ENCODE data around the gene PLXNA4. TPM values are rescaled to one million over a fixed set of nuclear protein-coding genes. Genes with fewer than 3 reads are reported as not detected.

PLXNA4 gene
- polyA plus RNA-seq, 1 experiment, result 0.22 TPM

- no peak for DNase-seq (ENCODE audit: low read depth)
- POLR2A ChIA-PET, result no interaction called here
- H3K4me3 ChIP-seq (ENCODE audit: low read depth, low read length), result no peak overlapping the region
These were observed 214.2 kb downstream of the PLXNA4 start for GRCh38 chr7:132362059-132362458.

GRCh38 chr7:132361146-132361545 lies 215.1 kb downstream of the PLXNA4 start:
- H3K36me3 ChIP-seq (ENCODE audit: control insufficient read depth, insufficient read depth, low read length), result no peaks in the 10 kb centered on the region
- ChIA-PET POLR2A (no interaction called here), CTCF (interaction anchor here (1.7 kb wide), 1 partner anchor 14 kb away, joined by 4 read pairs; no protein-coding TSS in a partner anchor)
- no peak for DNase-seq (ENCODE audit: low read depth)
- no peak overlapping the region for H3K4me3 ChIP-seq (ENCODE audit: low read depth, low read length)
- TF ChIP-seq, protein P1, sequence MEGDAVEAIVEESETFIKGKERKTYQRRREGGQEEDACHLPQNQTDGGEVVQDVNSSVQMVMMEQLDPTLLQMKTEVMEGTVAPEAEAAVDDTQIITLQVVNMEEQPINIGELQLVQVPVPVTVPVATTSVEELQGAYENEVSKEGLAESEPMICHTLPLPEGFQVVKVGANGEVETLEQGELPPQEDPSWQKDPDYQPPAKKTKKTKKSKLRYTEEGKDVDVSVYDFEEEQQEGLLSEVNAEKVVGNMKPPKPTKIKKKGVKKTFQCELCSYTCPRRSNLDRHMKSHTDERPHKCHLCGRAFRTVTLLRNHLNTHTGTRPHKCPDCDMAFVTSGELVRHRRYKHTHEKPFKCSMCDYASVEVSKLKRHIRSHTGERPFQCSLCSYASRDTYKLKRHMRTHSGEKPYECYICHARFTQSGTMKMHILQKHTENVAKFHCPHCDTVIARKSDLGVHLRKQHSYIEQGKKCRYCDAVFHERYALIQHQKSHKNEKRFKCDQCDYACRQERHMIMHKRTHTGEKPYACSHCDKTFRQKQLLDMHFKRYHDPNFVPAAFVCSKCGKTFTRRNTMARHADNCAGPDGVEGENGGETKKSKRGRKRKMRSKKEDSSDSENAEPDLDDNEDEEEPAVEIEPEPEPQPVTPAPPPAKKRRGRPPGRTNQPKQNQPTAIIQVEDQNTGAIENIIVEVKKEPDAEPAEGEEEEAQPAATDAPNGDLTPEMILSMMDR (IDR thresholded peaks at IDR 0.05; ENCODE audit: insufficient read depth, low read depth, low read length), result no peak
- H3K27me3 ChIP-seq (ENCODE audit: control insufficient read depth, insufficient read depth, low read length), result no peaks in the 10 kb centered on the region

More at GRCh38 chr7:132362059-132362458, 214.2 kb downstream of the PLXNA4 start:
- H3K27me3 ChIP-seq (ENCODE audit: control insufficient read depth, insufficient read depth, low read length), result no peaks in the 10 kb centered on the region
- CTCF ChIA-PET, result no interaction called here
- no peaks in the 10 kb centered on the region for H3K36me3 ChIP-seq (ENCODE audit: control insufficient read depth, insufficient read depth, low read length)
- TF ChIP-seq, protein P1 (IDR thresholded peaks at IDR 0.05; ENCODE audit: insufficient read depth, low read depth, low read length), result no peak

DNA sequence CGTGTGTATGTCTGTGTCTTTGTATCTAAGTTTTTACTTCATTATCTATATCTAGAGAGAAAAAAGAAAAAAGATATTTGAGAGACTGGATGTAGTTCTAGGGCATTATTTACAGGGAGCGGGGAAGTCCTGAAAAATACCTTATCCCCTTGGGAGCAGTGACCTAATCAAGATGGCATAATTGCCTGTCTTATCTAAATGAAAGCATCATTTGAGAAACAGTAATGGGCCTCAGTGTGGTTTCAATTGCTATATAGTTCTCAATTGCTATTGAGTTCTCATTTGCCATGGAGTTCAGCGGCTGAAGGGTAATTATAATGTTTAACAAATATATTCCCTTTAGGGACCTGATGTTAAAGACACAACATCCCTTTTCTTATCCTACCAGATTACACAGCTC lies 216.5 kb downstream of the PLXNA4 start:
- POLR2A ChIA-PET, result no interaction called here
- CTCF ChIA-PET, result interaction anchor here (1.7 kb wide), 1 partner anchor 15 kb away, joined by 4 read pairs; no protein-coding TSS in a partner anchor
- Histone ChIP-seq H3K36me3 (ENCODE audit: control insufficient read depth, insufficient read depth, low read length) (no peaks in the 10 kb centered on the region), H3K27me3 (ENCODE audit: control insufficient read depth, insufficient read depth, low read length) (peaks cover 2% of the 10 kb centered on the region; the same call in 1 of the 2 replicates), H3K4me3 (ENCODE audit: low read depth, low read length) (no peak overlapping the region)
- TF ChIP-seq, protein P1 (IDR thresholded peaks at IDR 0.05; ENCODE audit: insufficient read depth, low read depth, low read length), result no peak
- no peak for DNase-seq (ENCODE audit: low read depth)

DNA sequence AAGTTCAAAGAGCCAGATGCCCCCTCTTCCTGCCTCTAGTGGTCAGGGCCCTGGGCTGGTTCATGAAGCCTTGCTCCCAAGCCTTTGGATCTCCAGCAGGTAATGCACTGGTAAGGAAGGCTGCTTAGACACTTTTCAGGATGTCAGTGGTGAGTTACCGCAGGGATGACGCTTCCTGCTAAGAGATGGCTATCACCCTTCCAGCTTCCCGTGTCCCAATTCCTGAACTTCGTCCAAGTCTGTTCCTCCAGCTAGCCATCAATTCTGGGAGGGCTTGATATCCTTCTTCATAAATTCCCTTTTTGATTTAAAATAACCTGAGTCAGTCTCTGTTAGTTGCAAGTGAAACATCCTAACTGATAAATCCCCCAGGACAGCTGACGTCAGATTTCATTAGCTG lies 221.2 kb downstream of the PLXNA4 start:
- Histone ChIP-seq H3K36me3 (ENCODE audit: control insufficient read depth, insufficient read depth, low read length) (no peaks in the 10 kb centered on the region), H3K27me3 (ENCODE audit: control insufficient read depth, insufficient read depth, low read length) (peaks cover 2% of the 10 kb centered on the region; the same call in 1 of the 2 replicates), H3K4me3 (ENCODE audit: low read depth, low read length) (no peak overlapping the region)
- CTCF ChIA-PET, result interaction anchor here (0.5 kb wide), 1 partner anchor 176 kb away, joined by 4 read pairs; no protein-coding TSS in a partner anchor
- POLR2A ChIA-PET, result no interaction called here
- DNase-seq (ENCODE audit: low read depth), result no peak
- TF ChIP-seq, protein P1 (IDR thresholded peaks at IDR 0.05; ENCODE audit: insufficient read depth, low read depth, low read length), result no peak

DNA sequence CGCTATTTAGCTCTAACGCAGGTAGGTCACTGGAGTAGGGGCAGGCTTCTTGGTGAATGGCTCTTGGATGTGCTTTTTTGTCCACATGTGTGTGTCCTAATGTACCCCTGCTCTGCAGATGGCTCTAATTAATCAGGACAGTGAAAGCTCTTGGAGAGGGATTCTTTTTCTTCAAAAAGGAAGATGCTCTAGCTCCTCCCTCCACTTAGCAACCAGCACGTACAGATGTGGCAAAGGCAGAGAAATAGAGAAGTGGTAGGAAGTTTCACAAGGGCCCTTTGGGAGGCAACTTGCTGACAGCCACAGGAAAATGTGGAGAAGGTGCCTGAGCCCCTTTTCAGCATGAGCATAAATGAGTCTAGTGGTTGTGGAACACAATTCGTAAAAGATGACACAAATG lies 221.7 kb downstream of the PLXNA4 start:
- TF ChIP-seq, protein P1 (IDR thresholded peaks at IDR 0.05; ENCODE audit: insufficient read depth, low read depth, low read length), result no peak
- ChIA-PET POLR2A (no interaction called here), CTCF (interaction anchor here (0.5 kb wide), 1 partner anchor 176 kb away, joined by 4 read pairs; no protein-coding TSS in a partner anchor)
- H3K4me3 ChIP-seq (ENCODE audit: low read depth, low read length), result no peak overlapping the region
- no peak for DNase-seq (ENCODE audit: low read depth)
- no peaks in the 10 kb centered on the region for H3K36me3 ChIP-seq (ENCODE audit: control insufficient read depth, insufficient read depth, low read length)
- peaks cover 2% of the 10 kb centered on the region; the same call in 1 of the 2 replicates for H3K27me3 ChIP-seq (ENCODE audit: control insufficient read depth, insufficient read depth, low read length)
